Measurements from ENCODE around the gene VARS2. TPM values are rescaled to one million over a fixed set of nuclear protein-coding genes. Genes with fewer than 3 reads are reported as not detected.

VARS2 gene
- total RNA-seq, 4 donors from 2014 or later, result 13.1 to 64.7 (median 25.8) TPM

- H3K4me1 ChIP-seq, result peaks cover 31 to 47% (median 35%) of the 10 kb centered on the region in 4 donors
- H3K36me3 ChIP-seq, result no peaks in the 10 kb centered on the region
- 15% methylated on average over 7 of the region's 7 CpGs; no CpG with 5 or more reads in 1 of the 2 donors for WGBS, 2 donors (ENCODE audit: low coverage in 1 of 2)
- H3K27ac ChIP-seq, result peak overlapping the region; percentile 89 to 96 (median 94)
- H3K27me3 ChIP-seq, result no peaks in the 10 kb centered on the region
- no peaks in the 10 kb centered on the region for H3K9me3 ChIP-seq
- in situ Hi-C loops (cut with MboI; ENCODE audit: low pct_ligation_motif_present in 1 of 4, low pct_unique_long_range_greater_than_20kb in 1 of 4, low sequenced_read_pairs in 3 of 4), result loop anchor here in 2 of 4 donors (25.0 kb wide), 1 partner anchor 148 kb away; the partner anchor contains the start of genes FLOT1 (in 2 of the 2) and IER3 (in 2 of the 2)
- TF ChIP-seq CTCF (IDR thresholded peaks at IDR 0.05), result no peak
- peak; percentile 20 to 73 (median 54) for TF ChIP-seq POLR2AphosphoS5 (IDR thresholded peaks at IDR 0.05)
- peak; percentile 47 for TF ChIP-seq POLR2A (IDR thresholded peaks at IDR 0.05)
- no peak for TF ChIP-seq EP300 (IDR thresholded peaks at IDR 0.05; ENCODE audit: low read depth)
- peak overlapping the region; percentile 70 to 97 (median 86) for H3K4me3 ChIP-seq
- DNase-seq, result peak; percentile 75
- intact Hi-C loops (cut with DNase I; ENCODE audit: low total_unique reads), result loop anchor here (10.0 kb wide), 1 partner anchor 211 kb away; the partner anchor contains the start of gene DHX16
These were observed 28.5 kb upstream of the VARS2 start for GRCh38 chr6:30885481-30885998.

- in situ Hi-C loops (cut with MboI; ENCODE audit: low pct_ligation_motif_present in 1 of 4, low pct_unique_long_range_greater_than_20kb in 1 of 4, low sequenced_read_pairs in 3 of 4) (loop anchor here in 2 of 4 donors (25.0 kb wide), 1 partner anchor 149 kb away; the partner anchor contains the start of genes FLOT1 (in 2 of the 2) and IER3 (in 2 of the 2)), intact Hi-C loops (cut with DNase I; ENCODE audit: low total_unique reads) (loop anchor here (10.0 kb wide), 1 partner anchor 211 kb away; the partner anchor contains the start of gene DHX16)
- H3K4me1 ChIP-seq, result peaks cover 31 to 47% (median 35%) of the 10 kb centered on the region in 4 donors
- WGBS, 2 donors (ENCODE audit: low coverage in 1 of 2), result 29% methylated on average over 18 of the region's 18 CpGs; no CpG with 5 or more reads in 1 of the 2 donors
- DNase-seq, result peak; percentile 70
- no peaks in the 10 kb centered on the region for H3K9me3 ChIP-seq
- no peak for TF ChIP-seq CTCF (IDR thresholded peaks at IDR 0.05)
- TF ChIP-seq POLR2AphosphoS5 (IDR thresholded peaks at IDR 0.05), result peak in 2 of 3 donors; percentile 40 to 48
- no peak for TF ChIP-seq EP300 (IDR thresholded peaks at IDR 0.05; ENCODE audit: low read depth)
- no peak for TF ChIP-seq POLR2A (IDR thresholded peaks at IDR 0.05)
- H3K27me3 ChIP-seq, result no peaks in the 10 kb centered on the region
- H3K36me3 ChIP-seq, result no peaks in the 10 kb centered on the region
- peak overlapping the region; percentile 89 to 96 (median 94) for H3K27ac ChIP-seq
- H3K4me3 ChIP-seq, result peak overlapping the region in 3 of 4 donors; percentile 12 to 90 (median 70)
These were observed 27.8 kb upstream of the VARS2 start for GRCh38 chr6:30885999-30886896.

GRCh38 chr6:30886897-30887255, 27.2 kb upstream of the VARS2 start:
- no peaks in the 10 kb centered on the region for H3K36me3 ChIP-seq
- no peaks in the 10 kb centered on the region for H3K9me3 ChIP-seq
- intact Hi-C loops (cut with DNase I; ENCODE audit: low total_unique reads), result loop anchor here (10.0 kb wide), 1 partner anchor 212 kb away; the partner anchor contains the start of gene DHX16
- H3K27me3 ChIP-seq, result no peaks in the 10 kb centered on the region
- in situ Hi-C loops (cut with MboI; ENCODE audit: low pct_ligation_motif_present in 1 of 4, low pct_unique_long_range_greater_than_20kb in 1 of 4, low sequenced_read_pairs in 3 of 4), result loop anchor here in 2 of 4 donors (25.0 kb wide), 1 partner anchor 150 kb away; the partner anchor contains the start of genes FLOT1 (in 2 of the 2) and IER3 (in 2 of the 2)
- DNase-seq, result no peak
- H3K4me3 ChIP-seq, result no peak overlapping the region
- H3K27ac ChIP-seq, result peak overlapping the region; percentile 89 to 96 (median 94)
- peaks cover 31 to 47% (median 35%) of the 10 kb centered on the region in 4 donors for H3K4me1 ChIP-seq
- no peak for TF ChIP-seq POLR2AphosphoS5 (IDR thresholded peaks at IDR 0.05)
- TF ChIP-seq CTCF (IDR thresholded peaks at IDR 0.05), result no peak
- TF ChIP-seq POLR2A (IDR thresholded peaks at IDR 0.05), result no peak
